GM12892 (cell line): ENCODE measurements around the gene BEST4.
"Not testable (repeated sequence)": the region's sequence is repeated elsewhere in the genome, so short reads cannot be mapped to it uniquely, and the experiment has no call there.

Source experiments
- DNase-seq: peaks from one replicate; pipeline ENCODE4 v3.0.0; 2011; ENCODE audit not compliant: insufficient read length
- FAIRE-seq: peaks from 2 replicates; lab custom pipeline; 2011; peaks lifted over from hg19 to GRCh38; lab: Jason Lieb, UNC
- POLR2A ChIP-seq: IDR thresholded peaks from 2 replicates; pipeline ENCODE4 v1.6.1; 2011; ENCODE audit warnings: low read depth, low read length, control low read depth
- POLR2AphosphoS5 ChIP-seq: IDR thresholded peaks from 2 replicates; pipeline ENCODE4 v1.6.1; 2011; ENCODE audit warnings: low read depth, low read length, control low read depth
- TAF1 ChIP-seq: IDR thresholded peaks from 2 replicates; pipeline ENCODE4 v1.6.1; 2011; ENCODE audit warnings: low read depth, mild to moderate bottlenecking, control low read depth, low read length, borderline replicate concordance

Gene BEST4

DNA sequence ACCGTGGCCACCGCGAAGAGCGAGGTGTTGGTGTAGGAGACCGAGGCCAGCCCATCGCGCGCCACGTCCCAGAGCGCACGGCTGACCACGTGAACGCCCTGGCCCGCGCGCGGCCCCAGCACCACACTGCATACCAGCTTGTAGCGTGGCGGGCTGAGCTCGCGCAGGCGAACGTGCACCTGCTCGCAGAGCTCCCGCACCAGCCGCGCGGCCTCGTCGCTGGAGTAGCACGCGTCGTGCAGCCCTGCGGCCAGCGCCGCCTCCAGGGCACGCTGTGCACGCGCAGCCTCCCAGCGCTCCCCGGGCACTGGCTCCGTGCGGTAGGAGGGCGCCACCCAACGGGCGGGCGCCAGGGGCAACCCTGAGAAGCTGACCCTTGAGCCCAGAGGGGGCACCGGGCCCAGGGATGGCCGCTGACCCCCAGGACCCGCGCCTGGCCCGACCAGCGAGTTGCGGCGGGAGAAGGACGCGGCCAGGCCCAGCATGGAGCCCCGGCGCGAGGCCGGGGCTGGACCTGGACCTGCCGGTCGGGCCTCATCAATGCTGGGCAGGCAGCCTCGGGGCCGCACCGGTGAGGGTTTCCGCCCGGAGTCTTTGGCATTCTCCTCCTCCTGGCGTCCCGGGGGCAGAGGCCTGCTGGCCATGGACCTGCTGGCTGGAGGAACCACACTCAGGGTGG lies 18.2 kb upstream of the BEST4 start:
- no peak for DNase-seq
- FAIRE-seq = no peak
- no peak for TF ChIP-seq POLR2A
- peak; percentile 34; the same call in 1 of the 2 replicates for TF ChIP-seq POLR2AphosphoS5
- no peak for TF ChIP-seq TAF1

DNA sequence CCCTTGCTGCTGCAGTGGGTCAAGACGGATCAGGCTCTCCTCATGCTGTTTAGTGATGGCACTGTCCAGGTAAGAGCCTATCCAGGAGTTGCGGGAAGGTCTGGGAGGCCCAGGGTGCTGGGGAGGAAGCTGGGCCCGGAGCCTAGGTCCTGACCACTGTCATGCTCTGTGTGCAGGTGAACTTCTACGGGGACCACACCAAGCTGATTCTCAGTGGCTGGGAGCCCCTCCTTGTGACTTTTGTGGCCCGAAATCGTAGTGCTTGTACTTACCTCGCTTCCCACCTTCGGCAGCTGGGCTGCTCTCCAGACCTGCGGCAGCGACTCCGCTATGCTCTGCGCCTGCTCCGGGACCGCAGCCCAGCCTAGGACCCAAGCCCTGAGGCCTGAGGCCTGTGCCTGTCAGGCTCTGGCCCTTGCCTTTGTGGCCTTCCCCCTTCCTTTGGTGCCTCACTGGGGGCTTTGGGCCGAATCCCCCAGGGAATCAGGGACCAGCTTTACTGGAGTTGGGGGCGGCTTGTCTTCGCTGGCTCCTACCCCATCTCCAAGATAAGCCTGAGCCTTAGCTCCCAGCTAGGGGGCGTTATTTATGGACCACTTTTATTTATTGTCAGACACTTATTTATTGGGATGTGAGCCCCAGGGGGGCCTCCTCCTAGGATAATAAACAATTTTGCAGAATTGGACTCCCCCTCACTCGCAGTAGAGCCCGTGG lies 17.5 kb upstream of the BEST4 start:
- TF ChIP-seq POLR2A (no peak), POLR2AphosphoS5 (no peak)
- FAIRE-seq = no peak
- no peak for DNase-seq

DNA sequence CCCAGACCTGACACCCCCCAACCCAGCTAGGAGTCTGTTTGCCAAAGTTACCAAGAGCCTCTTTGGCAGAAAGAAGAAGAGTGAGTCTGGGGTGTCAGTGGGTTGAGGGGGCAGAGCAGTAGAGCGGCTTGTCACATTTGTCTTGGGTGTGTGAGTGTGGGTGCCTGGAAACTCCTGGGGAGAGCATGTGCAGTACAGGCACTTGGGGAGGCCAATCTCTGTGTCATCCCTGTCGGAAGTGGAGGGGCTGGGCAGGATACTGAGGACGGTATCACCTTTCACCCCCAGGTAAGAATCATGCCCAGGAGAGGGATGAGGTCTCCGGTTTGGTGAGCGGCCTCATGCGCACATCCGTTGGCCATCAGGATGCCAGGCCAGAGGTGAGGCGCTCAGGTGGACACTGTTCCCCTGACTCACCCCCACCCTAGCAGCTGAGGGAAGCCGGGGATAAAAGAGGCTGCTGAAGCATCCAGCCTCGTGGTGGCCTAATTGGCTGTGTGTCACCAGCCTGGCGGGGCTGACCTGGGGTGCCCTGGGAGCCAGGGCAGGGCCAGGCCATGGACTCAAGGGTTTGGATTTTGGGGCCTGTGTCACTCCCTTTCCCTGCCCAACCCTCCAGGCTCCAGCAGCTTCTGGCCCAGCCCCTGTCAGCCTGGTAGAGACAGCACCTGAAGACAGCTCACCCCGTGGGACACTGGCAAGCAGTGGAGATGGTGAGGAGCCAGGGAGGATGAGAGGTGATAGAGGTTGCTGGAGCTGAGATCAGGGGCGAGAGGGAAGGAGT lies 15.5 kb upstream of the BEST4 start:
- FAIRE-seq (no peak), DNase-seq (no peak)
- no peak for TF ChIP-seq POLR2AphosphoS5
- no peak for TF ChIP-seq TAF1
- no peak for TF ChIP-seq POLR2A

DNA sequence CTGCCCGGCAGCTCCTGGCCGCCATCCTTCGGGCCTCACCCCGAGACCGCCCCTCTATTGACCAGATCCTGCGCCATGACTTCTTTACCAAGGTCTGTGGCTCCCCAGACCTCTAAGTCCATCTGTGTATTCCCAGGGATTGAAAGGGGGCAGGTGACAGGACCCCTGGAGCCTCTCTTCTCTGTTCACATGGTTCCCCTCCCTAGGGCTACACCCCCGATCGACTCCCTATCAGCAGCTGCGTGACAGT lies 15.0 kb upstream of the BEST4 start:
- DNase-seq (no peak), FAIRE-seq (no peak)
- no peak for TF ChIP-seq POLR2A
- TF ChIP-seq TAF1 = no peak
- no peak for TF ChIP-seq POLR2AphosphoS5

DNA sequence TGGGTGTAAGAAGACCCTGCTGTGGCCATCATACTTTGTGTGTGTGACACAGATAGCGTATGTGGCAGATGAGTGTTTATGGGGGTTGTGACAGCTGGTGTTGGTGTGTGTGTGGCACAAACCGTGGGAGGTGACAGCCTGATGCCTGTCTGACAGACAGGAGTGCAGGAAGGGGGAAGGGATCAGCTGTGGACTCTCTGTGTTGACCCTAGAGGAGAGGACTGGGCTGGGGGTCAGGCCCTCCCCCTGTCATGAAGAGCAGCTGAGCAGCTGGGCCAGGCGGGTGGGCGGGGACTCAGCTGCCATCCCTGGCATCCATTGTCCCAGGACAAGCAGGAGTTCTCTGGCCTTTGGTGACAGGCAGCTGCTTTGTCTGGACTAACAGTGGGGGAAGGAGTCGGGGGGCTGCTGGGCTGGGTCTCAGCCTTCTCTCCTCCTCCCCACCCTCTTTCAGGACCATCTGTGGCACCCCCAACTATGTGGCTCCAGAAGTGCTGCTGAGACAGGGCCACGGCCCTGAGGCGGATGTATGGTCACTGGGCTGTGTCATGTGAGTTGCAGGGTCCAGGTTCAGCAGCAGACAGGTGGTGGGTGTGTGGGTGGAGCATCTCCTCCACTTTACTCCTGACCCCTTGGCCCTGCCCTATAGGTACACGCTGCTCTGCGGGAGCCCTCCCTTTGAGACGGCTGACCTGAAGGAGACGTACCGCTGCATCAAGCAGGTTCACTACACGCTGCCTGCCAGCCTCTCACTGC lies 14.5 kb upstream of the BEST4 start:
- DNase-seq = no peak
- FAIRE-seq = no peak
- TF ChIP-seq POLR2AphosphoS5 (no peak), TAF1 (no peak), POLR2A (no peak)

DNA sequence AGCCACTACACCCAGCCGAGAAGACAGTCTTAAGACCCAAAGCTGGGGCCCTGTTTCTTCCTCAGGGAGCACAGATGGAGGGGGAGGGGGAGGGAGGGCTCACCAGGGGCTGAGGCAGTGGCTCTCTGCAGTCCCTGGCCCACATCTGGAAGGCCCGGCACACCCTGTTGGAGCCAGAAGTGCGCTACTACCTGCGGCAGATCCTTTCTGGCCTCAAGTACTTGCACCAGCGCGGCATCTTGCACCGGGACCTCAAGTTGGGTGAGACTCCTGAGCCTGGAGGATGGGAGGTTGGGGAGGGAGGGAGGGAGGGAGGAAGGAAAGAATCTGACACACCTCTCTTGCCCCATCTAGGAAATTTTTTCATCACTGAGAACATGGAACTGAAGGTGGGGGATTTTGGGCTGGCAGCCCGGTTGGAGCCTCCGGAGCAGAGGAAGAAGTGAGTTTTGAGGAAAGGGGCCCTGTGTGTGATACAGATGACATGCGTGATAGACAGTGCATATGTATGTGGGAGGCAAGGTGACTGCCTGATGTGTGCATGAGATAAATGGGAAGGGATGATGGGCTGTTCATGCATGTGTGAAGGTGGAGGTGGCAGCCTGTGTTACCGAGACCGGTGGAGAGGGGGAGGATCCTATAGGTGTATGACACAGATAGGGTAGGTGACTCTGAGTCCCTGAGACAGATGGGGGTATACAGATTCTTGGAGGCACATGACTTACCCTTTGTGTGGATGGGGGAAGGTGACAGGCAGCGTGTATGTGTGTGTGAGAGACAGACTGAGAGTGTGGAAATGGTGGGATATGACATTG lies 13.7 kb upstream of the BEST4 start:
- DNase-seq = no peak
- peak; percentile 84 for FAIRE-seq
- TF ChIP-seq POLR2AphosphoS5 (no peak; the same call in 1 of the 2 replicates), TAF1 (no peak), POLR2A (no peak)

DNA sequence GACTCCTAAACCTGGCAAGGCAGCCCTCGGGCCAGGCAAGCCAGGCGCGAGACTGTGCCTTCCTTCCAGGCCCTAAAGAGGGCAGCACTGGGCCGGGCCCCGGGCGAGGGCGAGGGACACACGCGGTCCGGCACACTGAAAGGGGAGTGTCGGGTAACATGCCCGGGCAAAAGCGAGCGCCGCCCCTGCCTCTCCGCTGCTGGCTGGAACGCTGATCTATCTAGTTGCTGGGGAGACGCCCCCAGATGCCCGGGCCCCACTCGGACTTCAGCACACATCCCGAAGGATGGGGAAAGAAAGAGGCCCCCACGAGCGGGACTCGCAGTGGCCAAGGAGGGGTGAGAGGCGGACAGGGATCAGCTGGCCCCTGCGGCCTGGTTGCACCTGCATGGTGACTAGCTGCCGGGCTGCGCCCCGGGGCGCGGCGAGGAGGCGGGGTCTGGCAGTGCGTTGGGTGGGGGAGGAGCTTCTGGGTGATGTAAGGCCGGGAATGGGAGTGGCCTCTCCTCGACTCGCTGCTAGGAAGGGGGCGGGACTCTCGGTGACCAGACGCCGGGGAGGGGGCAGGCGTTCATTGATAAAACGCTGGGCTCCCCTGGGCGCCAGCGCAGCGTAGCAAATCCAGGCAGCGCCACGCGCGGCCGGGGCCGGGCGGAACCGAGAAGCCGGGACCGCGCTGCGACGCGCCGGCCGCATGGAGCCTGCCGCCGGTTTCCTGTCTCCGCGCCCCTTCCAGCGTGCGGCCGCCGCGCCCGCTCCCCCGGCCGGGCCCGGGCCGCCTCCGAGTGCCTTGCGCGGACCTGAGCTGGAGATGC lies 12.0 kb upstream of the BEST4 start, which contains the start of gene PLK3:
TSS of gene PLK3 (plus strand) at position 608 of the 815 bp plus-strand sequence. CDS start at position 695, 87 bp downstream.
- TF ChIP-seq POLR2A = peak; percentile 95
- peak; percentile 91 for TF ChIP-seq POLR2AphosphoS5
- peak; percentile 72; the same call in 1 of the 2 replicates for TF ChIP-seq TAF1
- DNase-seq (peak; percentile 95), FAIRE-seq (peak; percentile 99)

DNA sequence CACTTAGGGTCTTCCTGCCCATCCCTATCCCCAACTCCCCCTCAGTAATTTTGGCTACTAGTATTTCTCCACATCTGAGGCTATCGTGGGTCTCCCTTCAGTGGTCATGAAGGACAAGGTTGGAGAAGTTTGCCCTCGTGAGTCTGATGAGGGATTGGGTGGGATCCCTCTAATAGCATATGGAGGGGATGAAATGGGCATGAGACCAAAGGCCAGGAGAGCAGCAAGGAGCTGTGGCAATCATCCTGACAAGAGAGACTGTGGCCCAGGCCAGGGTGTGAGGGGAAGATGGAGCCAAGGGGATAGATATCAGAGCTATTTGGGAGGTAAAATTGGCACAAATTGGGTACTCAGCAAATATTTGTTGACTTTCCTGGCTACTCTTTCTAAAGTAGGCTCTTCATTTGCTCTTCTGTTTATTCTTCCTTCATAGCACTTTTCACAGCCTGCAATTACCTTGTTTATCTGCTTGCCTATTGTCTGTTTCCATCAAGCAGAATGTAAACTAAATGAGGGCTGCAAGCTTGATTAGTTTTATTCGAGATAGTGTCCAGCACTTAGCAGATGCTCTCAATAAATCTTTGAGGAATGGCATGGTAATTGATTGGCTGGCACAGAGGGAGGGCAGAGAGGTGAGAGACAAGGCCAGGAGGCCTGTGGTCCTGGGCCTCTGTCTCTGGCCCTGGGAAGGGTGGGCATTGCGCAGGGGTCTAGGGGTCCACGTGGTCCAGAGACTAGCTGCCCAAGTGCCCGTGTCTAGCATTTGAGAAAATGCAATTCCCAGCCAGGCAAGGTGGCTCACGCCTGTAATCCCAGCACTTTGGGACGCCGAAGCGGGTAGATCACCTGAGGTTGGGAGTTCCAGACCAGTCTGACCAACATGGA lies 10.8 kb upstream of the BEST4 start:
- DNase-seq (no peak), FAIRE-seq (no peak)
- TF ChIP-seq POLR2A (no peak), POLR2AphosphoS5 (no peak), TAF1 (no peak)

DNA sequence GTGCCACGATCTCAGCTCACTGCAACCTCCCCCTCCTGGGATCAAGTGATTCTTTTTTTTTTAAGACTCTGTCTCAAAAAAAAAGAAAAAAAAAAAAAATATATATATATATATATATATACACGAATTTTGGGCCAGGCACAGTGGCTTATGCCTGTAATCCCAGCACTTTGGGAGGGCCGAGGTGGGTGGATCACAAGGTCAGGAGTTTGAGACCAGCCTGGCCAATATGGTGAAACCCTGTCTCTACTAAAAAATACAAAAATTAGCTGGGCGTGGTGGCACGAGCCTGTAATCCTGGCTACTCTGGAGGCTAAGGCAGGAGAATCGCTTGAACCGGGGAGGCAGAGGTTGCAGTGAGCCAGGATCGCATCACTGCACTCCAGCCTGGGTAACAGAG lies 9.9 kb upstream of the BEST4 start:
- not testable (repeated sequence) for FAIRE-seq, DNase-seq

DNA sequence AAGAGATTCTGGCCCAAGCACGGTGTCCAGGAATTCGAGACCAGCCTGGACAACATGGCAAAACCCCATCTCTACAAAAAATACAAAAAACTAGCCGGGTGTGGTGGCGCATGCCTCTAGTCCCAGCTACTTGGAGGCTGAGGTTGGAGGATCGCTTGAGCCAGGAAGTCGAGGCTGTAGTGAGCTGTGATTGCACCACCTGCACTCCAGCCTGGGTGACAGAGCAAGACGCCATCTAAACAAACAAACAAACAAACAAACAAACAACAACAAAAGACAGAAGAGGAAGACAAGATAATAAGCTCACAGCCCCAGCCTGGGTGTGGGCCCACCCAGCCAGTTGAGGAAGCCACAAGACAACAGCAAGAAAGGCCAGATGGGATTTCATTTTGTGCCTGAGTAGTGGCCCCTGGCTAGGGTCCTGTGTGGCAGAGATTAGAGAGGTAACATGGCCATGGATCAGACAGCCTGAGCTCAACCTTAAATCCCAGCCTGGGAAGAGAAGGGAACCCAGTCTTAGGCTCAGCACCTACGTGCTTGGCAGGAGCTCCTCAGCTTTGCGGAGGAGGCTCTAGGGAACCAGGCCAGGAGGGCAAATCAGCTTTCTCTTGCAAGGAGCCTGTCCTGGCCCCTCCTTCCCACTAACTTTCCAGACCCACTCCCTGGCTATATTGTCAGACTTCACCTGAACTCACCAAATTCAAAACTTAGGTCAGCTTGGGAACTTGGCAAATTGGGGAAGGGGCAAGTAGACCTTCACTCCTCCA lies 4.9 kb upstream of the BEST4 start:
- FAIRE-seq = no peak
- TF ChIP-seq POLR2A (no peak), TAF1 (no peak), POLR2AphosphoS5 (no peak)

More for the DNA sequence above, 4.9 kb upstream of the BEST4 start:
- no peak for DNase-seq
